IMR-90 (cell line): ENCODE measurements around the gene TASP1. TPM values are rescaled to one million over a fixed set of nuclear protein-coding genes. Genes with fewer than 3 reads are reported as not detected.

ENCODE experiments used
- ATAC-seq: fragments of 200-7000 bp; cut with Tn5 transposase; 2 replicates; pipeline ENCODE4 v1.9.1; 2020; ENCODE audit warnings: low read depth, mild to moderate bottlenecking, moderate library complexity
- BruUV-seq: library from RNA; stranded (reverse); fragments of 400-500 nt; replicated peaks from 2 replicates; lab custom pipeline; 2021; lab: Mats Ljungman, UMichigan
- CTCF ChIA-PET: fragments of 300-600 bp; formaldehyde crosslinking; extraction: SDS; loops from one replicate; lab custom pipeline; 2021; ENCODE audit warnings: antibody characterized with exemption; lab: Yijun Ruan, JAX
- POLR2A ChIA-PET: fragments of 300-600 bp; sonication (Branson Sonifier 250); formaldehyde crosslinking; loops from one replicate; lab custom pipeline; 2022; ENCODE audit warnings: antibody characterized with exemption; ENCODE audit not compliant: unreplicated experiment; lab: Charles Lee
- DNase-seq: peaks from one replicate; pipeline ENCODE4 v3.0.0; 2013
- H2AFZ ChIP-seq: replicated peaks from 2 replicates; pipeline ENCODE3; 2013; ENCODE audit warnings: low read length, mild to moderate bottlenecking; ENCODE audit not compliant: poor library complexity
- H2AK5ac ChIP-seq: 2 replicates; pipeline ENCODE4 v1.6.1; 2013; ENCODE audit warnings: low read depth, low read length, inconsistent platforms
- H2AK9ac ChIP-seq: replicated peaks from 2 replicates; pipeline ENCODE3; 2013; ENCODE audit warnings: mild to moderate bottlenecking, low read depth, low read length, moderate library complexity; ENCODE audit not compliant: poor library complexity
- H2BK120ac ChIP-seq: 2 replicates; pipeline ENCODE4 v1.6.1; 2013; ENCODE audit warnings: low read depth, low read length, inconsistent platforms
- H2BK15ac ChIP-seq: 3 replicates; pipeline ENCODE4 v1.6.1; 2013; ENCODE audit warnings: low read depth, low read length, inconsistent platforms
- H2BK20ac ChIP-seq: 2 replicates; pipeline ENCODE4 v1.6.1; 2013; ENCODE audit warnings: low read depth, mild to moderate bottlenecking, inconsistent platforms, low read length, moderate library complexity
- H2BK5ac ChIP-seq: 2 replicates; pipeline ENCODE4 v1.6.1; 2013; ENCODE audit warnings: mild to moderate bottlenecking, low read depth, low read length, inconsistent platforms; ENCODE audit not compliant: poor library complexity, severe bottlenecking
- H3K14ac ChIP-seq: replicated peaks from 2 replicates; pipeline ENCODE4 v1.6.1; 2013; ENCODE audit warnings: low read depth, low read length, inconsistent platforms
- H3K18ac ChIP-seq: 2 replicates; pipeline ENCODE4 v1.6.1; 2013; ENCODE audit warnings: low read depth, low read length, control low read depth
- H3K23ac ChIP-seq: 2 replicates; pipeline ENCODE4 v1.6.1; 2013; ENCODE audit warnings: low read depth, low read length, inconsistent platforms
- H3K27ac ChIP-seq: 2 replicates; pipeline ENCODE4 v1.5.1; 2013; ENCODE audit warnings: mild to moderate bottlenecking, control low read depth, low read length; ENCODE audit not compliant: insufficient read depth
- H3K27me3 ChIP-seq: 2 replicates; pipeline ENCODE4 v1.6.1; 2013; ENCODE audit warnings: low read length; ENCODE audit not compliant: control insufficient read depth, insufficient read depth
- H3K36me3 ChIP-seq: 2 replicates; pipeline ENCODE4 v1.6.1; 2013; ENCODE audit warnings: low read length, mixed read lengths; ENCODE audit not compliant: control insufficient read depth, insufficient read depth
- H3K4ac ChIP-seq: 2 replicates; pipeline ENCODE4 v1.6.1; 2013; ENCODE audit warnings: low read depth, low read length, inconsistent platforms
- H3K4me1 ChIP-seq: 2 replicates; pipeline ENCODE4 v1.6.1; 2013; ENCODE audit warnings: low read length, mixed read lengths; ENCODE audit not compliant: control insufficient read depth, insufficient read depth
- H3K4me2 ChIP-seq: 2 replicates; pipeline ENCODE4 v1.6.1; 2013; ENCODE audit warnings: low read depth, mild to moderate bottlenecking, control low read depth, low read length, moderate library complexity
- H3K4me3 ChIP-seq: 2 replicates; pipeline ENCODE4 v1.5.1; 2013; ENCODE audit warnings: low read depth, mild to moderate bottlenecking, control low read depth, low read length, moderate library complexity; ENCODE audit not compliant: insufficient read depth
- H3K56ac ChIP-seq: 2 replicates; pipeline ENCODE4 v1.6.1; 2013; ENCODE audit warnings: low read length, inconsistent platforms; ENCODE audit not compliant: insufficient read depth; ENCODE audit errors: extremely low read depth
- H3K79me1 ChIP-seq, 2 experiments: 2 replicates each; pipeline ENCODE4 v1.6.1; 2013; ENCODE audit warnings: low read length in 2 of 2, inconsistent platforms in 1 of 2, low read depth in 1 of 2
- H3K9ac ChIP-seq: 2 replicates; pipeline ENCODE4 v1.6.1; 2013; ENCODE audit warnings: low read depth, low read length, control low read depth
- H3K9me1 ChIP-seq: 2 replicates; pipeline ENCODE4 v1.6.1; 2013; ENCODE audit warnings: low read length, inconsistent platforms; ENCODE audit not compliant: insufficient read depth
- H3K9me3 ChIP-seq: 2 replicates; pipeline ENCODE4 v1.6.1; 2013; ENCODE audit warnings: low read length; ENCODE audit not compliant: control insufficient read depth, insufficient read depth
- H4K20me1 ChIP-seq: 2 replicates; pipeline ENCODE4 v1.6.1; 2013; ENCODE audit warnings: low read length, inconsistent platforms; ENCODE audit not compliant: insufficient read depth
- H4K5ac ChIP-seq: 2 replicates; pipeline ENCODE4 v1.6.1; 2013; ENCODE audit warnings: mild to moderate bottlenecking, low read depth, low read length, control low read depth
- H4K8ac ChIP-seq, 2 experiments: 2 replicates each; pipeline ENCODE4 v1.6.1; 2013; ENCODE audit warnings: low read depth in 2 of 2, low read length in 2 of 2, control low read depth in 1 of 2, inconsistent platforms in 1 of 2
- H4K91ac ChIP-seq: 2 replicates; pipeline ENCODE4 v1.6.1; 2013; ENCODE audit warnings: low read depth, low read length, inconsistent platforms; ENCODE audit not compliant: insufficient read depth
- CEBPB ChIP-seq: IDR thresholded peaks from 2 replicates; pipeline ENCODE4 v1.6.1; 2012; ENCODE audit warnings: low read depth, low read length, improper control_type of control experiment
- FOS ChIP-seq: fragments of 150-350 bp; IDR thresholded peaks from 2 replicates; pipeline ENCODE4 v1.6.1; 2016; ENCODE audit warnings: low read depth, low read length
- NFE2L2 ChIP-seq: fragments of 150-350 bp; IDR thresholded peaks from 2 replicates; pipeline ENCODE4 v1.6.1; 2016; ENCODE audit warnings: low read depth, mild to moderate bottlenecking, low read length
- POLR2A ChIP-seq: IDR thresholded peaks from 2 replicates; pipeline ENCODE4 v1.6.1; 2012; ENCODE audit warnings: mild to moderate bottlenecking, low read depth, low read length
- RAD21 ChIP-seq: IDR thresholded peaks from 2 replicates; pipeline ENCODE4 v1.6.1; 2012; ENCODE audit warnings: low read length, improper control_type of control experiment
- RFX5 ChIP-seq: IDR thresholded peaks from 2 replicates; pipeline ENCODE4 v1.8.0; 2012; ENCODE audit warnings: low read depth, mild to moderate bottlenecking, low read length, moderate library complexity
- WGBS, 2 experiments: methylation state at CpG; one replicate each; pipeline versions ENCODE4 v1.1.5 to v1.1.7; 2013; ENCODE audit warnings: missing lambda C conversion rate in 2 of 2; ENCODE audit not compliant: insufficient read length in 1 of 2; ENCODE audit errors: extremely low coverage in 2 of 2; 5-methylcytosine and 5-hydroxymethylcytosine counted together
- dilution Hi-C: fragments of 300-500 bp; cut with HindIII; formaldehyde crosslinking; loops from one replicate; pipeline ENCODE4 v1.14.3; 2018; ENCODE audit warnings: low sequenced_read_pairs; ENCODE audit not compliant: unreplicated experiment
- in situ Hi-C: fragments of 300-500 bp; cut with MboI; formaldehyde crosslinking; loops from 3 replicates; pipeline ENCODE4 v1.14.3; 2019; ENCODE audit warnings: low sequenced_read_pairs, inconsistent platforms, mixed read lengths
- intact Hi-C: fragments of 100-400 bp; cut with micrococcal nuclease; formaldehyde crosslinking; loops from 2 replicates; pipeline ENCODE4 v1.10.0; 2022
- polyA plus RNA-seq, 3 experiments: library from polyadenylated mRNA; depleted of rRNA; stranded (reverse); fragments of >200 nt; gene quantifications; 2 replicates each; pipeline ENCODE4 v1.2.3, GENCODE V29; 2012; ENCODE audit warnings: low replicate concordance in 1 of 3
- total RNA-seq: library from RNA; depleted of rRNA; stranded (reverse); fragments of >200 nt; gene quantifications from 2 replicates; pipeline ENCODE4 v1.2.3, GENCODE V29; 2012
- TF ChIP-seq, protein P1 (sequence below): fragments of 150-350 bp; IDR thresholded peaks from 2 replicates; pipeline ENCODE4 v1.6.1; 2016; ENCODE audit warnings: low read depth, mild to moderate bottlenecking, low read length, moderate library complexity, borderline replicate concordance
- TF ChIP-seq, protein P2 (sequence below): conservative IDR thresholded peaks from 2 replicates; pipeline ENCODE4 v1.5.1; 2012; ENCODE audit warnings: mild to moderate bottlenecking, low read depth, low read length, improper control_type of control experiment

The TASP1 gene
- total and polyA plus RNA-seq, 2 of the 4 experiments (the other 2 are of a cell fraction): 3.9 to 7.9 TPM

DNA sequence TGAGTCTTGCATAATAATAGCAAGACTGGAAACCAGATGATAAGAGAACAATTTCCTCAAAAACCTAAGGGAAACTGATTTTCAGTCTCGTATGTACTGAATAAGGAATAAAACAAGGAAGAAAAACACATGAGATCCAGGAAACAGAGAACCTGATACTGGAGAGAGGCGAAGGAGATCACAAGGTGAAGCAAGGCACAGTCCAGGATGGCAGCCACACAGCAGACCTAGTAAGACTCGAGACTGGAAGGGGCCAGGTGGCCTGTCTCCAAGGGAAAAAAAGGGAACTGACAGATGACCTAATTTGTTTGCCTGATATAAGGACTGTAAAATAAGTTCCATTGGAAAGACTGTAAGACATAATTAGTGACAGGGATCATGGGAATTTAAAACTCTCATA lies 71.1 kb downstream of the TASP1 start:
- WGBS, 2 experiments: 80% methylated on average over 1 of the region's 3 CpGs; no CpG with 5 or more reads in 1 of the 2 experiments
- Histone ChIP-seq H3K27ac (no peak overlapping the region), H2AK5ac (no peak overlapping the region), H2BK20ac (no peak overlapping the region), H3K4me3 (no peak overlapping the region), H3K36me3 (no peaks in the 10 kb centered on the region), H2AK9ac (no peak overlapping the region), H3K9me1 (no peaks in the 10 kb centered on the region), H4K8ac (no peak overlapping the region), H3K4ac (no peak overlapping the region), H2BK120ac (no peak overlapping the region), H2BK15ac (no peak overlapping the region), H4K20me1 (no peaks in the 10 kb centered on the region), H3K9ac (no peak overlapping the region), H3K79me1 (no peaks in the 10 kb centered on the region), H3K18ac (no peak overlapping the region), H3K14ac (no peak overlapping the region), H3K9me3 (no peaks in the 10 kb centered on the region), H2BK5ac (no peak overlapping the region), H3K4me2 (no peak overlapping the region), H4K5ac (no peak overlapping the region), H3K56ac (no peak overlapping the region), H3K27me3 (no peaks in the 10 kb centered on the region), H3K4me1 (no peaks in the 10 kb centered on the region), H2AFZ (no peak overlapping the region), H4K91ac (no peak overlapping the region), H3K23ac (no peak overlapping the region)
- no peak for TF ChIP-seq FOS
- no peak for TF ChIP-seq NFE2L2
- no peak for TF ChIP-seq POLR2A
- no peak for TF ChIP-seq RAD21
- no peak for TF ChIP-seq CEBPB
- TF ChIP-seq, protein P1, sequence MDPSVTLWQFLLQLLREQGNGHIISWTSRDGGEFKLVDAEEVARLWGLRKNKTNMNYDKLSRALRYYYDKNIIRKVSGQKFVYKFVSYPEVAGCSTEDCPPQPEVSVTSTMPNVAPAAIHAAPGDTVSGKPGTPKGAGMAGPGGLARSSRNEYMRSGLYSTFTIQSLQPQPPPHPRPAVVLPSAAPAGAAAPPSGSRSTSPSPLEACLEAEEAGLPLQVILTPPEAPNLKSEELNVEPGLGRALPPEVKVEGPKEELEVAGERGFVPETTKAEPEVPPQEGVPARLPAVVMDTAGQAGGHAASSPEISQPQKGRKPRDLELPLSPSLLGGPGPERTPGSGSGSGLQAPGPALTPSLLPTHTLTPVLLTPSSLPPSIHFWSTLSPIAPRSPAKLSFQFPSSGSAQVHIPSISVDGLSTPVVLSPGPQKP: no peak
- TF ChIP-seq RFX5: no peak
- TF ChIP-seq, protein P2, sequence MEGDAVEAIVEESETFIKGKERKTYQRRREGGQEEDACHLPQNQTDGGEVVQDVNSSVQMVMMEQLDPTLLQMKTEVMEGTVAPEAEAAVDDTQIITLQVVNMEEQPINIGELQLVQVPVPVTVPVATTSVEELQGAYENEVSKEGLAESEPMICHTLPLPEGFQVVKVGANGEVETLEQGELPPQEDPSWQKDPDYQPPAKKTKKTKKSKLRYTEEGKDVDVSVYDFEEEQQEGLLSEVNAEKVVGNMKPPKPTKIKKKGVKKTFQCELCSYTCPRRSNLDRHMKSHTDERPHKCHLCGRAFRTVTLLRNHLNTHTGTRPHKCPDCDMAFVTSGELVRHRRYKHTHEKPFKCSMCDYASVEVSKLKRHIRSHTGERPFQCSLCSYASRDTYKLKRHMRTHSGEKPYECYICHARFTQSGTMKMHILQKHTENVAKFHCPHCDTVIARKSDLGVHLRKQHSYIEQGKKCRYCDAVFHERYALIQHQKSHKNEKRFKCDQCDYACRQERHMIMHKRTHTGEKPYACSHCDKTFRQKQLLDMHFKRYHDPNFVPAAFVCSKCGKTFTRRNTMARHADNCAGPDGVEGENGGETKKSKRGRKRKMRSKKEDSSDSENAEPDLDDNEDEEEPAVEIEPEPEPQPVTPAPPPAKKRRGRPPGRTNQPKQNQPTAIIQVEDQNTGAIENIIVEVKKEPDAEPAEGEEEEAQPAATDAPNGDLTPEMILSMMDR: no peak
- intact Hi-C loops (no loop called here), in situ Hi-C loops (no loop called here), dilution Hi-C loops (no loop called here)
- no peak for DNase-seq
- ChIA-PET POLR2A (no interaction called here), CTCF (no interaction called here)
- ATAC-seq: no peak
- BruUV-seq: no TSS peak
